ENCODE measurements around the gene HSPA4L.

DNA sequence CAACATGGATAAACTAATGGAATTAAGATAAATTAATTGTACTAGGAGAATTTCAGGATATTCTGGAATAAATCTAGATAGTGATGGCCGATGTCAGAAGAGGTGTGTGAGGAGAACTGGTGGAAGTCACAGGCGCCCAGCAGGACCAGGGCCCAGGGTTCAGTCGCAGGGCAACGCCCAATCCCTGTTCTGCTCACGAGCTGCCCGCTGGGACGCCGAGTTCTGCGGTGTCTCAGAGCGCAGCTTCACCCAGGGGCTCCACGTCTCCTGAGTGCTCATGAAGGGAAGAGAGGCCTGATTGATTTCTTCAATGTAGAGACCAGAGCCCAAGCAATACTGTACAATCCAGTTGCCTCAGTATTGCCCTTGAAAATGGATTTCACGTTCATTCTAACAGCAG lies 1.5 kb upstream of the HSPA4L start:
- TF ChIP-seq, protein P1, sequence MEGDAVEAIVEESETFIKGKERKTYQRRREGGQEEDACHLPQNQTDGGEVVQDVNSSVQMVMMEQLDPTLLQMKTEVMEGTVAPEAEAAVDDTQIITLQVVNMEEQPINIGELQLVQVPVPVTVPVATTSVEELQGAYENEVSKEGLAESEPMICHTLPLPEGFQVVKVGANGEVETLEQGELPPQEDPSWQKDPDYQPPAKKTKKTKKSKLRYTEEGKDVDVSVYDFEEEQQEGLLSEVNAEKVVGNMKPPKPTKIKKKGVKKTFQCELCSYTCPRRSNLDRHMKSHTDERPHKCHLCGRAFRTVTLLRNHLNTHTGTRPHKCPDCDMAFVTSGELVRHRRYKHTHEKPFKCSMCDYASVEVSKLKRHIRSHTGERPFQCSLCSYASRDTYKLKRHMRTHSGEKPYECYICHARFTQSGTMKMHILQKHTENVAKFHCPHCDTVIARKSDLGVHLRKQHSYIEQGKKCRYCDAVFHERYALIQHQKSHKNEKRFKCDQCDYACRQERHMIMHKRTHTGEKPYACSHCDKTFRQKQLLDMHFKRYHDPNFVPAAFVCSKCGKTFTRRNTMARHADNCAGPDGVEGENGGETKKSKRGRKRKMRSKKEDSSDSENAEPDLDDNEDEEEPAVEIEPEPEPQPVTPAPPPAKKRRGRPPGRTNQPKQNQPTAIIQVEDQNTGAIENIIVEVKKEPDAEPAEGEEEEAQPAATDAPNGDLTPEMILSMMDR (conservative IDR thresholded peaks at IDR 0.05 in 1 of 2, IDR thresholded peaks at IDR 0.05 in 1 of 2; ENCODE audit: low read depth in 1 of 2, low read length in 2 of 2) = no peak
- TF ChIP-seq EZH2 (IDR thresholded peaks at IDR 0.05; ENCODE audit: low read length, missing control alignments) = no peak

Measured in fibroblast of lung (primary cell).